Measurements from ENCODE around the gene KRT86. TPM values are rescaled to one million over a fixed set of nuclear protein-coding genes. Genes with fewer than 3 reads are reported as not detected.
"Not testable (repeated sequence)": the region's sequence is repeated elsewhere in the genome, so short reads cannot be mapped to it uniquely, and the experiment has no call there.

KRT86 gene
- polyA plus RNA-seq, 1 donor, result not detected

DNA sequence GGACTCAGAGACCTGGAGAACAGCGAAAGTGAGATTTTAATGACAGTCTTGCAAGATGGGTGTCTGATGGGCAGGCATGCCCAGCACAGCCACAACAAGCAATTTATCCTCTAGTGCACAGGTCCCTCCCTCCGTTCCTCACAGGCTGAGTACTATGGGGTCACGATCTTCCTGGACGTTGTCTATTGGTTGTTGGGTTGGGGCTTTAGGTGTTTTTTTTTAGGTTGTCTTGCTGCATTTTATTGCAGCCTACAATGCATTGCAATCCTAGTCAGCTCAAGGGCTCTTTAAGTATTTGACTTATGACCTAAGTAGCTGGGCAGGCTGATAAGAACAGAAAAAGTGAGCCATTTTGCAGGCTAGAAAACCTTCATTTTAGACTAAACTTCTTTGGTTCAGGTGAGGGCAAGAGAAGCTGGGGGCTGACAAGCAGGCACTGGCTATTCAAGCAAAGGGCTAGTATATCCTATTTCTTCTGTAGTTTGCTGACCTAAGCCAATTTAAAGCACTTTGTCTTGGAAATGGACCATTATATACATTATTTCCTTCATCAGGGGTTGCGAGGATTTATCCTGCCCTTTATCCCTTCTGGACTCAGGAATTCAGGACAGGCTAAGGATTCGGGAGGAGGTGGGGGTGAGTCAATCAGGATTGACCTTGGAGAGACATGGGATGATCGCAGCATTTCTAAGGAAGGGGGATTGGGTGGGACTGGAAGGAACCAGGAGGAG, 35.4 kb upstream of the KRT86 start:
- DNase-seq, result no peak

DNA sequence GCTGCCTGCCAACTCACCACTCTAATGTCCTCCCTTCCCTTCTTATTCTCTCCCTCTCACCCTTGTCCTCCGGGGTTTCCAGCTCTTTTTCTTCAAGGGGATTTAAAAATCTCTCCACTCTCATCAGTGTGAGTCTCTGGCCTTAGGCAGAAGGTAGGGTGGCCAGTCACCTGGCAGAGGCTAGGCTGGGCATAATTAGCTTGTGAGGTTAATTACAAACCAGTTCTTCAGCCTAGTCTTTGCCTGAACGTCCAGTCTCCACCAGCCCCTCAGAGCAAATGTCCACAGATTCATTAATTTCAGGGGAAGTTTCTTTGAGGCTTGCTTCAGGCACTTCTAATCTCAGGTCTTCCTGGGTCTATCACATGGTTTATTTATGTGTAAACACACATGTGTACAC, 34.7 kb upstream of the KRT86 start:
- DNase-seq, result no peak

DNA sequence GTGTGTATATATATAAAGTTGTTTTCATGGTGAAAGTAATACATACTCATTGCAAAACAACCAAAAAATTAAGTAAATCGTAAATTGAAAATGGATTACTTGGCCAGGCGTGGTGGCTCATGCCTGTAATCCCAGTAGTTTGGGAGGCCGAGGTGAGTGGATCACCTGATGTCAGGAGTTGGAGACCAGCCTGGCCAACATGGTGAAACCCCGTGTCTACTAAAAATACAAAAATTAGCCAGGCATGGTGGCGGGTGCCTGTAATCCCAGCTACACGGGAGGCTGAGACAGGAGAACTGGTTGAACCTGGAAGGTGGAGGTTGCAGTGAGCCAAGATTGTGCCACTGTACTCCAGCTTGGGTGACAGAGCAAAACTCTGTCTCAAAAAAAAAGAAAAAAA, 34.2 kb upstream of the KRT86 start:
- not testable (repeated sequence) for DNase-seq

DNA sequence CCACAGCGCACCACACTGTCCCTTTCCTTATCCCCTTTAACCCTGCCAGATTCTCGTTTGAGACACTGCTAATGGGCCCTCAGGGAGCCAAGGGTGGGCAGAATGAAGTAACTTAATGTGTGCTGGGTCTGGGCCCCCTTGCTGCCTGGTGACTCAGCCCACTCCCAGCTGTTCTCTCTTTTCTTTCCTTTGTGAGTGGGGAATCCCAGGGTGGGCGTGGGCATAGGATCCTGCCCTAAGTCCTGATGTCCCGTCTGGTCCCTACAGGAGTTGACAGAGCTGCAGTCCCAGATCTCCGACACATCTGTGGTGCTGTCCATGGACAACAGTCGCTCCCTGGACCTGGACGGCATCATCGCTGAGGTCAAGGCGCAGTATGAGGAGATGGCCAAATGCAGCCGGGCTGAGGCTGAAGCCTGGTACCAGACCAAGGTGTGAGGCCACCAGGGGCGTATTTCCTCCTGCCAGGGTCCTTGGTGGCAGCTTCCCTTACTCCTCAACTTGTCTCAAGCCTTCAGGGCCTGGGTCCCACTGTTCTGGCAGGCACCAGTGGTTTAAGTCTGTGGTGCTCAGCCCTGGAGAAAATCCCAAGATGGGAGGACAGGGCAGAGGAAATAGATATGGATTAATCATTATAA, 33.1 kb upstream of the KRT86 start:
- no peak for DNase-seq

DNA sequence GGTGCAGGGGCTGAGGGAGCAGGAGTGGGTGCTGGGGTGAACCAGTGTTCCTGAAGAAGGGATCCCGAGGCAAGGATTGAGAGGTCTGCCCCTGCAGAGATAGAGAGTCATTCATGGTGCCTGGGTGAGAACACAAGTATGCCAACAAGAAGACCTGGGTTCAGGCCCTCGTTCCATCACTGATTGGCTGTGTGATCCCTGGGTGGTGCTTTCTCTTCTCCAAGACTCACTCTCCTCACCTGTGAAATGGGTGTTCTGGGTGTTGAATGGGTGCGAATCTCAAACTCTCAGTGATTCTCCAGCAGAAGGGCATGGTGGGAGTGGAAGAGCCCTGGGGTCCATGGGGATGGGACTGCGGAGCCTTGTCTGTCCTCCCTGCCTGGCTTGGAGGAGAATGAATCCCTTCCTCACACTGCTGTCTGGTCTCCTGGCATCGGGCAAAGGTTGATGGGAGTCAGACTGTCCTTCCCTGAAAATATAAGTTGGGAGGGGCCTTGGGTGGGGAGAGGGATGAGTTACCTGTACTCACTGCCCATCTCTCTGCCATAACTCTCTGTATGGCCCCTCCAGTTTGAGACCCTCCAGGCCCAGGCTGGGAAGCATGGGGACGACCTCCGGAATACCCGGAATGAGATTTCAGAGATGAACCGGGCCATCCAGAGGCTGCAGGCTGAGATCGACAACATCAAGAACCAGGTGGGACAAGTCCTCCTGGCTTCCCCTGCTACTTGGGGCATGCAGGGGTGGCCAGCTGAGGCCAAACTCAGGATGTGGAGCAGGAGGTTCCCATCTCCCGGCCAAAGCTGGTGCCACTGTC, 31.8 kb upstream of the KRT86 start:
- no peak for DNase-seq

DNA sequence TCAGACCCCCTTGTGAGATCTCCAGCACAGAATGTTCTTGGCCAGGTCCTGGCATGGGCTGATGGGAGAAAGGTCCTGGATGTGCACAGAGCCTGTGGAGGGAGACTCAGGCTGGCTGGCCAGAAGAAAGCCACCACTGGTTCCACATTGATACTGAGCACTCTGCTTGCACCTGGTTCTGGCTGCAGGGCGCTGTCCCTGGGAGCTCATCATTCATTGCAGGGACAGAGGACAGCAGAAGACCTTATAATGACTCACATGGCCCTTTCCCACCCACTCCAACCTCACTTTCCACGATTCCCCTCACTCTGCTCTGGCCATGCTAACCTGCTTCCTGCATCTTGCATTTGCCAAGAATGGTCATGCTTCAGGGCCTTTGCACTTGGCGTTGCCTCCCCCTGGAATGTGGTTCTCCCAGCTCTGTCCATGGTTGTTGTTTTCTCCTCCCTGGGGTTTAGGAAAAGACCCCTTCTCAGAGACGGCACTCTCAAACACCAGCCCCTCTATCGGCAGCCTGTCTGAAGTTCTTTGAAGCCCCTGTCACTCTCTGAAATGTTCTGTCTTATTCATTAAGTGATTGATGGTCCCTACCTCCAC, 31.1 kb upstream of the KRT86 start:
- peak; percentile 68 for DNase-seq

DNA sequence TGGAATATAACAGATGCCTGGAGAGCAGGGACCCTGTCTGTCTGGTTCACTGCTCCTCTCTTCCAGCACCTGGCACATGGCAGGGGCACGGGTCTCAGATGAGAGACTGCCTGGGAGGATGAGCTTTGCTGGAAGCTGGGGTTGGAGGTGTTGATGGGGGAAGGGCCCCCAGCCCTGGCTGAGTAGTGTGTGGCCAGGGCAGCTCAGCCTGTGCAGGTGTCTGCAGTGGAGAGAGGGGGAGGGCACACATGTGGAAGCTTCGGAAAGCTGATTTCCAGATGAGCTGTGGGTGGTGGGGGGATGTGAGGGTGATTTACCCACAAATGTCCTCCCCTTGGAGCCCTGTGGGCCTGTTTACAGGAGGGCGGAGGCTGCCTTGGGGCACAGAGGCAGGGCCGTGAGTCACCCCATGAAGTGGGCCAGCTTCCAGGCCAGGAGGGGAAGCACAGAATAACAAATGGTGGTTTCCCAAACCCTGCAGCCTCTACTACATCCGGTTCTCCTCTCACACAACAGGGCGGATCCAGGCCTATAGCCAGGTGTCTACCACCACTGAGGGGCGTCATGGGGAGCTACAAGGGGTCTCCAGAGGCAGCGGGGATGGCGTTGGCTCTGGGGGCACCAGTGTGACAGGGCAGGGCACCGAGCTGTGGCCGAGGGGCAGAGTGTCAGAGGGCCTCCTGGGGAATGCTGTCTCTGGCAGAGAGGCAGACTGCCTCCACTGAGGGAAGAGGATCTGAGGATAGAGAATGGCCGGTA, 30.4 kb upstream of the KRT86 start:
- DNase-seq, result peak; percentile 66

DNA sequence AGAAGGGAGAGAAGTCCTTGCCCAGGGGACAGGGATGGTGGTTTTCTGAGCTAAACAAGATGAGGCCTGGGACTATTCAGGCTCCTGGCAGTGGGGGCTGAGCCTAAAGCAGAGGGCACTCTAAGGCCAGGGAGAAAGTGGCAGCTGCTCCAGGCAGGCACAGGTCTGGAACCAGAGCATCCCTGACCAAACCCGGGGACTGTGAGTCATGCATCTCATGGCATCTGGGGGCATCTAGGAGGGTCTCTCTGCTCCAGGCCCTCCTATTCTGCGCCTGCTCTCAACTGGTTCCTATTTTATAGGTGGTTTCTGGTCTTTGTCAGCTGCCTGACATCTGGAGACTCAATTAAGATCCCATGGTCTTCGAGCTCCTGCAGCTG, 29.8 kb upstream of the KRT86 start:
- no peak for DNase-seq

DNA sequence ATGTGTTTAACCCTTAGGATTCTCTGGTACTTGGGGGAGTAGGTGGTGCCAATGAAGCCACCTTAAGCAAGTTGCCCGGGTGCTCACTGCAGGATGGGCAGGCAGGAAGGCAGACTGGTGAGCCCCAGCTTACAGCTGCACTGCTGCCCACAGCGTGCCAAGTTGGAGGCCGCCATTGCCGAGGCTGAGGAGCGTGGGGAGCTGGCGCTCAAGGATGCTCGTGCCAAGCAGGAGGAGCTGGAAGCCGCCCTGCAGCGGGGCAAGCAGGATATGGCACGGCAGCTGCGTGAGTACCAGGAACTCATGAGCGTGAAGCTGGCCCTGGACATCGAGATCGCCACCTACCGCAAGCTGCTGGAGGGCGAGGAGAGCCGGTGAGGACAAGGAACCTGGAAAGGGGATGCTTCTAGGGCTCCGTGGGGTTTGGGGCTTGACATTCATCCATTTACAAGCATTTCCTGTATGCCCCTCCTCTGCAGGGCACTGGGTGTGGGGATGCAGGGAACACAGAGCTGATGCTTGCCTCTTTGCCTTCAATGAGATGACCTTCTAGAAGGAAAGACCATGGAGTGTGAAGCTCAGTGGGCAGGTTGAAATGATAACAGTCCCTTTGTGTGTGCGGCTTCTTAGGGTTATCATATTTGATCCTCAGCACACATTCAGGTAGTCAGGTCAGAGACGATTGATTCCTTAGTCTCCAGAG, 29.0 kb upstream of the KRT86 start:
- no peak for DNase-seq

DNA sequence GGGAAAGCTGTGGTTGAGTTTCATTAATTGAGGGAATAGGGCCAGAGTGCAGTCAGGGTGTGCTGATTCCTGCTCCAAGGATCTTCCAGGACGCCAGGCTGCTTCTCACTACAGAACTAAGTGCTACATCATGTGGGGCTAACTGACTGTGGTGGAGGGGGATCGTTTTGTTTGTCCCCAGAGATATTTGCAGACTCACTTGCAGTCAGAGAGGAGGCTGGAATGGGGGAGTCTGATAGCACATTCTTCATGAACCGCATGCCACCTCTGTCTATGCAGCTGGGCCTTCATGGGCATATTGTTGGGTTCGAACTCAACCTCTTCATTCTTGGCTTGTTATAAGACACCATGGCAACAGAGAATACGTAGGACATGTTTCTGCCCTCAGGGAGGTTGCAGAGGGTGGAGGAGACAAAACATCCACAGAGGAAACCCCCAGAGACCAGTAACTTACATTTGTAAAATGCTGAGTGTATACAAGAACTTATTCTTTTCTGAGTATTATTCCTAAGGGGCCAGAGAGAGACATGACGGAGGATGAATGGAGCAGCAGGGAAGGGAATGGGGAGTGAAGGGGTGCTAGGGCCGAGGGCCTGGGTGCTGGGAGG, 28.4 kb upstream of the KRT86 start:
- DNase-seq, result no peak

DNA sequence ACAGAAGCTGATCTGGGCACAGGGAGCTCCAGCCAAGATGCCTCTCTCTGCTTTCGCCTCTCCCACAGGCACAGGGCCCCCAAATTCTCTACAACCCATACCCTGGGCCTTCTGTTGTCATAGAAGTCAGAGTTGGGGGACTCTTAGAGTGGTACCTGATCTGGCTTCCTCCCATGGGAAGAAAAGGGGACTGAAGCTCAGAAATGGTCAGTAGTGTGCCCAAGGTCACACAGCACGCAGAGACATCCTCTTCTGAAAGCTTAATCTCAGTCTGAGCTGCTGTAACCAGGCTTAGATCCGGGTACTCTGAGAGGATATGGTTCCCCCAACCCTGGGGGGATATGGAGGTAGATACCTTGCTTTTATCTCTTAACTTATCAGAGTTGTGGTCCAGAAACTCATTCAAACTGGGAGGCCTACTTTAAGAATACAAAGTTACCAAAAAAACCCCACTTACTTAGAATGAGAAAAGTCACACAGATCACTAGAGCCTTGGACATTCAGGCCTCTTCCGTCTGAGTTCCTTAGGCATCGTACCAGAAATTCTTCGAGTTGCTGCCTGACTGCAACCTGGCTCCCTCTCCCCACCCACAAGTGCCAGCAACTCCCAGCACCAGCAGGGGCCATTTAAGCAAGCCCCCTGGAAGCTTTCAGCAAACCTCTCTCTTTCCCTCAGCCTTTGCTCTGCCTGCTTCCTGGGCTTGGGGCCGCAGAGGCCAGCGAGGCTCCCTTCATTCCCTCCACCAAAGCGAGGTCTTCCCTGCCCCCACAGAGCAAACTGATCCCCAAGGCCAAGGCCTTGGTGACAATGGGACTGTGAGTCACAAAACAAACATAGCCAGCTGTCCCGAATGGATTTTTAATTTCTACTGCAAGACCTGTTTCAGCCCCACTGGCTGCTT, 27.5 kb upstream of the KRT86 start:
- no peak for DNase-seq

DNA sequence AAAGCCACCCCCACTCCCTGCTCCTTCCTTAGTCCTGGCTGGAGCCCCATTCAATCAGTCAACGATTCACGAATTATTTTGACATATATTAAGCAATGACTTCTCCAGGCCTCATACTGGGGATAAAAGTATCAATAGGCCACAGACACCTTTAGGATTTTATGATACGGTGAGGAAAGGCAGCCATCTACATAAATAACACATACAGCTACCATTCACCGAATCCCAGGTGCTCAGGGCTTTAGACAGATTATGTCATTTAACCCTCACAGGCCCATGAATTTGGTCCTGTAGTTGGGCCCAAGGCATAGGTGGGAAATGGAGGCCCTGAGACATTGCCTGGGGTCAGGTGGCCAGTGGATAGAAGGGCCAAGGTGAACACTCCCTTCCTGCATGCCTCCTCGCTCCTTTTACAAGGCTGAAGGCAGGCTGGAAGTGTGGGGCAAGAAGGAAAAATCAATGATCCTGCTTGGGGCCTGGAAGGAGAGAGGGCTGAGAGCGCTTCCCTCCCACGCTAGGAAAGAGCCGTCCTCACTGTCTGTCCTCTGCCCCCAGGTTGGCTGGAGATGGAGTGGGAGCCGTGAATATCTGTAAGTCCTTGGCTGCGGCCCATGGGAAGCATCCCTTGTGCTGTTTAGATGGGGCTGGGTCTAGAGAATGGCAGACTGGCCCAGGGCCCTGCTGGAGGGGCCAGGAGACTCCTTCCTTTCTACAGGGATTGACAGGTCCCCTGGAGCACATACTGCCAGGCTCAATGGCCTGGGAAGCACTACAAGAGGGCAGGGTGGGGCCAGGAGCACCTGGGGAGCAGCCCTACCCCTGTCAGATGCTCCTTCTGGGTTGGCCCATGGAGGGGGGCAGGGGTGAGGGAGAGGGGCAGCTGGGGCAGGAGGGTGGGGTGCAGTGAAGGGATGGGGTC, 26.6 kb upstream of the KRT86 start:
- DNase-seq, result no peak

DNA sequence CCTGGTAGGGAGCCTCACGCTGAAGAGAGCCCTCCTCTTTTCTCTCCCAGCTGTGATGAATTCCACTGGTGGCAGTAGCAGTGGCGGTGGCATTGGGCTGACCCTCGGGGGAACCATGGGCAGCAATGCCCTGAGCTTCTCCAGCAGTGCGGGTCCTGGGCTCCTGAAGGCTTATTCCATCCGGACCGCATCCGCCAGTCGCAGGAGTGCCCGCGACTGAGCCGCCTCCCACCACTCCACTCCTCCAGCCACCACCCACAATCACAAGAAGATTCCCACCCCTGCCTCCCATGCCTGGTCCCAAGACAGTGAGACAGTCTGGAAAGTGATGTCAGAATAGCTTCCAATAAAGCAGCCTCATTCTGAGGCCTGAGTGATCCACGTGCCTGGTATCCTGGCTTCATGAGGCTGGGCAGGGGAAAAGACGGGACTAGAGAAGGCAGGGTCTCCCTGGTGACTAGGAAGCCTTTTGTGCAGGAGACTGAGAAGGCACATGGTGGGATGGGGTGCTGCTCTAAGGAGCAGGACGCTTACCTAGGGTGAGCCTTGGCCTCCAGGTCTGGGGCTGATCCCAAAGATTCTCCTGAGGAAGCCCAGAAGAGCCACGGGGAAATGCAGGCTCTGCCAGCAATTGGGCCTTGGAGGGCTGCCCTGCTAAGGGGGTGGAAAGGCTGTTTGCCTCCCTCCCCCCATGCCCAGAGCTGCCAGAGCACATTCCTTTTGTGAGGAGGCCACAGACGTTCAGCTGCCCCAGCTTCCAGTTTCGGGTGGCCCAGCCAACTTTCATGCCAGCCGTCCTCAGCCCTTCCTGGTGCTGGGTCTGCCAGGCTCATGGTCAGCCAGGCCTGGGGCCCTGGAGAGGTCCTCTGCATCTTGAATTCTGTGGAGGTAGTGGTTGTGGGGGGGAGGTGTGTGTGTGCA, 25.6 kb upstream of the KRT86 start:
- no peak for DNase-seq

DNA sequence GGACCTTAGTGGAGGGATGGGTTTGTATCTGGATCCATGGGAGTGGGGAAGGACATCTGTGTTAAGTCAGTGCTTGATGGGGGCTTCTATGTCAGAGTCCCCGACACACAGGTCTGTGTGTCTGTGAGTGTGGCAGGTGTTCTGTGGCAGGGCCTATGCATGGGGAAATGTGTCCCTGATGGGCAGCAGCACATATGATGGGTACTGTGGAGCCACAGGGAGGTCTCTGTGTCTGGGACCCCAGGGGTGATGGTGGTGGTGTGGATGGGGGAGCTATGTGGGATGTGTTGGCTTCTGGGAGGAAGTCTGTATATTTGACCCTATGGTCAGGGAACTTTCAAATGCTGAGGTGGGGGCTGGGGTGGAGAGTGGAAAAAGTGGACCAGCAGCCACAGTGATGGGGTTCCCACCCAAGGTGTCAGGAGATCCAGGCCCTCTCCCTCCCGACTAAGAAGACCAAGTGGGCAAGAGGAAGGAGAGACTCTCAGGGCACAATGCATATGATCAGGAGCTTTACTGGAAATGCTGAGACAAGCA, 24.9 kb upstream of the KRT86 start:
- DNase-seq, result no peak

DNA sequence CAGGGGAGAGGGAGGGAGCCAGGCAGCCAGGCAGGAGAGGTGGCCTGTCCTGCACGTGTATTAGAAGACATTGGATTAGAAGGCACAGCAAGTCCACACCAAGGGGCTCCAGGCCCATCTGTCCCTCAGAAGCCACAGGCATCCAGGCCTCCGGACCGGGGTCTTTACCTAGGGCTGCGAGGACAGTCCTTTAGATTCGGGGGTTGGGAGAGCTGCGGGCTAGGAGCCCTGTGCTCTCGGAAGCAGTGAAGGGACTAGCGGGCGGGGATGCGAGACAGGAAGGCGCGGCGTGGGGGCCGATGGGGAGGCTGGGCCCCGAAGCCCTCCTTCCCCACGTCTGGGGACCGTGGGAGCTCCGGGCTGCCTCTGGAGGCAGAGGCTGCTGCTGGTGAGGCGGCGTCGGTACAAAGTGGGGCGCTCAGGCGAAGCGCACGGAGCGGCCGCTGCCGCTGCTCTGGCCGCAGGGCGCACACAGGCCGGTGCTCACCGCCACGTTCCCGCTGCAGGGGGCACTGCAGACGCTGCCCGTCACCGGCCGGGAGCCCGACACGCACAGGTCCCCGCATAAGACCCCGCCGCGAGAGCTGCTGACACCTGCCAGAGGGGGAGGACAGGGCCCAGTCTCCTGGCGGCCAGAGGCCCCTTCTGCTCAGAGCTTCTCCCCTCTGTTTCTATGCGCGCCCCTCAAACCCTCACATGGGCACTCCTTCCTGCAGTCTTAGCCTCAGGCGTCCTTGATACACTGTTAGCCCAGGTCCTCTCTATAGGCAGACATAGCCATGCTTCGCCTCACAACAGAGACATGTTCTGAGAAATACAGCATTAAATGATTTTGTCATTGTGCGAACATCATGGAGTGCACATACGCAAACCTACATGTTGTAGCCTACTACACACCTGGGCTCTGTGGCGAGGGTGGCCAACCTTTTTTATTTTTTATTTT, 24.1 kb upstream of the KRT86 start:
- no peak for DNase-seq
